GDM1 (cell line): ENCODE results near the gene INSRR.

Experiments
- DNase-seq: peaks from one replicate; lab custom pipeline; 2025; lab: John Stamatoyannopoulos, UW

The INSRR gene

DNA sequence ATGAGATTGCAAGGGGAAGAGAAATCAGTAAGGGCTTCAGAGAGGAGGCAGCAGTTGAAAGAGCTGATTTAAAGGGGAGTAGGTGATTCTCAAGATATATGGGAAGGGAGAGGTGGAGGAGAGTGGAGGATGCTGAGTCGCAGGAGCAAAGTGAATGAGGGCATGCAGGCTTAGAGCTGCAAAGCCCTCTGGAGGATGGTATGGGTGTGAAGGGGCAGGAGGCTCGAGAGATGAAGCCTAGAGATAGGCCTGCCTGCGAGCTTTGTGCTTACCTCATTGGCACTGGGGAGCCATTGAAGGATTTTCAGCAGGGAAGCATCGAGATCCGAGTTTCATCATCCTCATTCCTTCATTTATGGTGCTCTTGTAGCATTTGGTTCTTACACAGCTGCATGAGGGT is 26.5 kb downstream of the INSRR start:
- DNase-seq, result no peak

DNA sequence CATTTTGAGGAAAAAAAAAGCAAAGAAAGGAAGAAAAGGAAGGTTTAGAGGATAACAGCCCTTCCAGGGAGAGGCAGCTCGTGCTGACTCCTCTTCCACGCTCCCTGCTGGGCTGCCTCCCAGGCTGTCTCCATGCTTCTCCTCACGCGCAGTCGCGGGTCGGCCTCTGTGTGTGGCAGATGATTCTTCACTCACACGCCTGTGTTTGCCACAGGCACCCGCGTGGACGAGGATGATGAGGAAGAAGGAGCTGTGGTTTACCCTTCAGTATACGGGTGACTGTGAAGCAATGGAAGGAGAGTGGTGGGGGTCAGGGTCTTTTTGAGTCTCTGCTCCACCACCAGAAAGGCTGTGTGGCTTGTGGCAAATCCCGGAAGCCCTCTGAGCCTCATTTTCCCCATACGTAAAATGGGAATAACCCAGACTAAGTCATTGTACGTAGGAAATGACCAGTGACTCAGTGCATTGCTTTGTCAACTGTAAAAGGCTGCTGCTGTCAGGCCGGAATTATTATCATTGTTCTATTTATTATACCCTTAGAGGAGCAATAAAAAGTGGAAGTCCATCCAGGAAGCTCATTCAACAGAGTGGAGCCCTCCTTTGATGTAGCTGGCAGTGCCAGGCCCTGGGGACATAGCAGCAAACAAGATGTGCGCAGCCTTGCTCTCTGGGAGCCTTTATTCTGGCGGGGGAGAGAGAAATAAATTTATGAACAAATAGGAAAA is 30.4 kb downstream of the INSRR start:
- no peak for DNase-seq

DNA sequence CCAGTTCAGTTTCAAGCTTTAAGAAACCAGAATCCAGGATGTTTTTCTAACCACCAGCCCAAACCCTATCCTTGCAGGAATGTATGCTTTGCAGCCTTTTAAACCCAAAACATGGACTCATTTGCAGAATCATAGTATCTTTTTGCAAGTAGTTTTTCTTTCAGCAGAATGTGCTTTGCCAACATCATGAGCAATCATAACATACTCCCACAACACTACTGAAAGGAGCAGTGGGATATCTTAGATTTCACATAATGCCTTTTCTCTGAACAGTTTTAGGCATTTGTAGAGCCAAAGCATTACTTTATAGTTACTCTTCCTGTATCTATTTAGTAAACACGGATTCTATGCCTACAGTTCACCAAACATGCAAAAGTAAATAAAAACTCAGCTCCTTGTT is 32.3 kb downstream of the INSRR start:
- DNase-seq, result no peak

DNA sequence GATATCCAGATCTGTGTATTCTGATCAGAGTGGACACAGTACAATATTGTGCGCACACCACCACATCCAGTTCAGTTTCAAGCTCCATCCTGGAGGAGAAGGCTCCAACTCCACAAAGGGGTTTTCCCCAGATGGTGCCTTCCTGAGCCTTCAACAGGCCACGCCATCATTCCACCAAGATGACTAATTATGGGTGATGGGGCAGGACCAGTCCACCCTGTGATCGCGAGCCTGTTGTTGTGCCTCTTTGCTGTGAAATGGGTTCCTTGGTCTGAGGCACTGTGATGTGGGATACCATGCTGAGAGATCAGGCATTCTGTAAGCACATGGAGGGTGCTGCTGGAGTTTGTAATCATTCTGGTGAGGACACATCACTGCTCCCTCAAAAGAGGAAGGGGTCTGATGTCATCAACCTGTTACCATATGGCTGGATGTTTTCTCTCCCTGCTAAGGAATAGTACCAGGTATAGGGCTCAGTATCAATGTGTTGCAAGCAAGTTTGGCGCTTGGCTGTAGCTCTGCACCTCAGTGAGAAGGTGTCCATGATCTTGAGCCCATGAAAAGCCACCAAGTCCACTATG is 35.6 kb downstream of the INSRR start:
- DNase-seq, result no peak

DNA sequence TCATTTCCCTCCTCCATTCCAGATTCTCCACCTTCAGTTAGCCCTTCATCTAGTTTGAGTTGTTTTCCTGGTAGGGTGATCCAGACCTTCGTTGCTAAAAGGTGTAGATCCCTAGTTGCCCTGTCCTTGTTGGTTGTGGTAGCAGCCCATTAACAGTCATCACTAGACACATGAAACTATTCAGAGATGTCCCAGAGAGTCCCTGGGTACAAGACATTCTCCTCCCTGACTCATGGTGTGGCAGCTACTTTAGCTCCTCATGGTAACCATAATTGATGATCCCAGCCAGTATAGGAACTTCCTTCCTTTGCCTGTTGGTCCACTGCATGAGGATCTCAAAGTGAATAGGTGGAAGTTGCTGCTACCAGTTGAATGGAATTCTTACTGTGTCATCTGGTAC is 36.2 kb downstream of the INSRR start:
- DNase-seq, result no peak

DNA sequence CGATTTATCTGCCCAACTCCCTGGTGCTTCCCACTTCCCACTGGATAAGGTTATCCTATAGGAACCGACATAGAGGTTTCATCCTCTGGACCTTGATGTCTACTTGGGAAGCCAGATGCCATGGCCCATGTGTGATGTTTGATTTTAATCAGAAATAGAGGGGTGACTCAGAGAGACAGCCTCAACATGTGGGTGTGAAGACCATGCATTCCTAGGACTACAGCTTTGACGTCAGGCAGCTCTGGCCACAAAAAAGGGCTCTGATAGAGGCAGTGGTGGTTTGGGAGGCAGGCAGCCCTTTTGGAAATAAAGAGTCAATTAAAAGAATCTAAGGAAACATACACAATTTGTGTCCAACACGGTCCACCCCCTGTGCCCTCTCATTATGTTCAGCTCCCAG is 37.1 kb downstream of the INSRR start:
- no peak for DNase-seq

DNA sequence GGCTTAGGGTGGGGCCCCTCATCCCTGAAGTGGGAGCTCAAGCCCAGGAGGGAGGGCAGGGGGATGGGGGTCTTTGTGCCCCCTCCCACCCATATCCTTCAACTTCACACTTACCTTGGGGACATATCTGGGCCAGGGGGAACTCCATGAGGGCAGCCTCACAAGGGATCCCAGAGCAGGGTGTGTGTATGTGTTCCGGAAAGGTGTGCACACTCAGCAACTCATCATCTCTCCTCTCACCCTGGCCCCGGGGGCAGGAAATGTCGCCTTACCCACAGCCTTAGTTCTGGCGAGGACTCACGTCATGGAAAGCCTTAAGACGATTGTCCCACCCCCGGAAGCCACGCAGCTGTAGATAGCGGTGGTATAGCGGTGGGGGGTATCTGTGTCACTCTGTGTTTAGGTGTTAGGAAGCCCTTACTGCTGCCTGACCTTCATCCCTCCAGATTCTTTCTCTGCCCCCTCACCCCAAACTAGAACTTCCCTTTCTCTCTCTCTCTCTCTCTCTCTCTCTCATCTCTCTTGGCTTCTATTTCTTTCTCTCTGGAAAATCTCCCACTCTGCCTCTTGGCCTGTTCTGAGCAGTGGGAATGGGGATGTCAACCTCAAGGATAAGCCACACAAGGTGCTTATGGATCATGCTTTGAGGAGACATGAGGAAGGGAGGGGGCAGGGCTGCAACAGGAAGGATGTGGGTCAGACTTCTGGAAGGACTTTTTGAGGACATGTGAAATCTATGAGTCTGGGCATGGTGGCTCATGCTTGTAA is 42.2 kb downstream of the INSRR start, which contains the start of gene SH2D2A:
SH2D2A (minus strand) TSS at position 288 of the 768 bp plus-strand sequence; CDS start at position 148, 140 bp downstream.
- DNase-seq, result peak; percentile 79

DNA sequence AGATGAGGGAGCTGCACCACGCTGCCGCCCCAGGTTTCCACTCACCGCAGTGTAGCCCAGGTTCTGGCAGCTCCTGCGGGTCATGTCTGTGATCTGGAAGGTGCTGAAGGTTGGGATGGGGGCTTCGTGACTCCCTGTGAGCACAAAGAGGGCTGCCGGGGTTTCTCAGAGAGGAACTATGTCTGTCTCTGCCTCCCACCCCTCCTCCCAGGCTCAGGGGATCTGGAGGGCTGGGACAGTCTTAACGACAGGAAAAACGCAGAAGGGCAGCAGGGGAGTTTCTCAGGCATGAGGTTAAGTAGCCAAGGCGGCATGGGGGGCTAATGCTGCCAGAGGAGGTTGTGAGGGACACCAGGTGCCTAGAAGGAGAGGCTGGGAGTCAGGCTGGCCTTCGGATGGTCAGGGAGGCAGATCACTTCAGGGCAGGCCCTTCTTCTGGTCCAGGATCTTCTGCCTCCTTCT is 42.9 kb downstream of the INSRR start:
- peak; percentile 22 for DNase-seq

DNA sequence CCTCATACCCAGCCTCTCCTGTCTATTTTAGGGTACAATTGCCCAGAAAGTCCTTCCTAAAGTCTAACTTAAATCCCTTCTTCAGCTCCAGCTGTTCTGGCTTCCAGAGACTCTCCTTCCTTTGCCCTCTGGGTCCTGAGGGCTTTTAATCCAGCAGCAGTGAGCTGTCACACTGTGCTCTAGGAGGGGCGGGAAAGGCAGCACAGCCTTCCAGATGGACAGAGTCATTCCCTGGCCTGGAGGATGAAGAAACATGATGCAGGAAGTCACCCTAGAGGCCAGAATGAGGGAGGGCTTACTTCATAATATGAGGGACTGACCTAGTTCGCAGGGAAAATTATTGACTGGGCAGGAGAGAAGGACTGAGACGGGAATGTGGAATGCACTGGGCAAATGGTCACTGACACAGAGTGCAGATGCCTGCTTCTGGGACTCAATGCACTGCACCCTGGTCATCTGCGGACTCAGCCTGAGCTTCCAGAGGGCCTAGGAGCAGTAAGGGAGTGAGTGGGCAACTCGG is 43.5 kb downstream of the INSRR start:
- no peak for DNase-seq

DNA sequence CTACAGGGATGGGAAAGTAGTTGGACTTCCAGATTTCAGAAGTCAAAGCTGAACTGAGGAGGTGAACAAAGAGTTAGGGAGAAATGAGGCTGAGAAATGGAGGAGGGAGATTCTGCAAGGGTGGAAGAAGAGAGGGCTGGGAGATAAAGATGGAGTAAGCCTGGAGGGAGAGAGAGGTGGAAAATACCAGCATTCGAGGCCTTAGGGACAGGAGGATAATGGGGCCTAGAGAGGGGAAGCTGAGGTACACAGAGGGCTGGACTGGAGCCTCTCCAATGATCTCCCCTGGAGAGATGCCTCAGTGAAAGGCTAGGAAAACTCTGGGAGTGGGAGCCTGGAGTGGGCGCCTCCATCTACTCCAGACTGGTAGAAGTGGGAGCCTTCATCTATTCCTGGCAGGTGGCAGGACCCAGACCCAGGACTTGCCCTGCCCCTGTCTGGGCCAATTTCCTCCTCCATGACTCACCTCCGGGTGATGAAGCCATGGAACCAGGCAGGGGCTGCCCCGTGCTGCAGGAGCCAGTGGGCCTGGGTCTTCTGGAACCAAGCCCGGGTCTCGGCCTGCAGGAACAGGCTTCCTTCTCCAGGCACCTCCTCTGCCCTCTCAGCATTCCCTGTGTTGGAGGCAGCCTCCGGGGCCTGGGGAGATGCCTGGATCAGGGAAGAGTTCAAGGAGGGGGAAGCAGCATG is 44.2 kb downstream of the INSRR start:
- no peak for DNase-seq

DNA sequence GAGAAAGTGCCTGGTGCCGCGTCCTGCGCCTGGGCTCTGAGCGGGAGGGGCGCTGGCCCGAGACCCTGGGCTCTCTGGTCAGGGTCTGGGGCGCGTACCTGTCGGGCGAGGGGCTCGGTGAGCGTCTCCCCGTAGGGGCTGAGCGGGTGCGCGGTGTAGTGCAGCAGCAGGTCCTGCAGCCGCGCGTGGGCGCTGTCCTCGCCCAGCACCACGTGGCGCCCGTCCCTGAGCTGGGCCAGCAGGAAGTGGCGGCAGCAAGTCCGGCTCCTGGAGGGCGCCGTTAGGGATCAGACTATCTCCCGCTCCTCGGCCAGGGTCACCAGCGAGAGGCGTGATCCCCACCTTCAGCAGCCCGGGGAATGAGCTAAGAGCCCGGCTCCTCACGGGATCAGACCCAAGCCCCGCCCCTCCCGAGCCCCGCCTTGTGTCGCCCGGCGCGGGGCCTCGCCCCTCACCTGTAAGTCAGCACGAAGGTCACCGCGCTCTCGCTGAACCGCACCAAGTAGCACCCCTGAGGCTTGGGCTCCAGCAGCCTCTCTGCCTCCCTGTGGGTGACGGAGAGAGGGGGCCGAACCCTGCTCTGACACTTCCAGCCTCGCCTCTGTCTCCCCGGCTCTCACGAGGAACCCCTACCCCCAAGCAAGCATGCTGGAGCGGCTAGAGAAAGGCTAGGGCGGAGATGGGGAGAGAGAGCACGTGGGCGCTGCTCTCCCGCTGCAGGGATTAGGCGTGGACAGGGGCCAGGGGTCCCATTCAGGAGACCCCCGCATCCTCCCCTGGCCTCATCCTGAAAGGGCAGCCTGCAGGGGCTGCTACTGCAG is 45.0 kb downstream of the INSRR start:
- no peak for DNase-seq

DNA sequence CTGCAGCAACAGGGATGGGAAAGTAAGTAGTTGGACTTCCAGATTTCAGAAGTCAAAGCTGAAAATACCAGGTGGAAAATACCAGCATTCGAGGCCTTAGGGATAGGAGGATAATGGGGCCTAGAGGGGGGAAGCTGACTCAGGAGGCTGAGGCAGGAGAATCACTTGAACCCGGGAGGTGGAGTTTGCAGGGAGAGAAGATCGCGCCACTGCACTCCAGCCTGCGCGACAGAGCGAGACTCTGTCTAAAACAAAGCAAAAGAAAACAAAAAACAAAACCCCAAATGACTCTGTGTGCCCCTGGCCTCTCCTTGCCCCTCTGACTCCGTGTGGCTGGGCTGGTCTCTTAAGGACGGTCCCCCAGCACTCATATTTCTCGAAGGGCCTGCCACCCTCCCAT is 45.6 kb downstream of the INSRR start:
- no peak for DNase-seq

DNA sequence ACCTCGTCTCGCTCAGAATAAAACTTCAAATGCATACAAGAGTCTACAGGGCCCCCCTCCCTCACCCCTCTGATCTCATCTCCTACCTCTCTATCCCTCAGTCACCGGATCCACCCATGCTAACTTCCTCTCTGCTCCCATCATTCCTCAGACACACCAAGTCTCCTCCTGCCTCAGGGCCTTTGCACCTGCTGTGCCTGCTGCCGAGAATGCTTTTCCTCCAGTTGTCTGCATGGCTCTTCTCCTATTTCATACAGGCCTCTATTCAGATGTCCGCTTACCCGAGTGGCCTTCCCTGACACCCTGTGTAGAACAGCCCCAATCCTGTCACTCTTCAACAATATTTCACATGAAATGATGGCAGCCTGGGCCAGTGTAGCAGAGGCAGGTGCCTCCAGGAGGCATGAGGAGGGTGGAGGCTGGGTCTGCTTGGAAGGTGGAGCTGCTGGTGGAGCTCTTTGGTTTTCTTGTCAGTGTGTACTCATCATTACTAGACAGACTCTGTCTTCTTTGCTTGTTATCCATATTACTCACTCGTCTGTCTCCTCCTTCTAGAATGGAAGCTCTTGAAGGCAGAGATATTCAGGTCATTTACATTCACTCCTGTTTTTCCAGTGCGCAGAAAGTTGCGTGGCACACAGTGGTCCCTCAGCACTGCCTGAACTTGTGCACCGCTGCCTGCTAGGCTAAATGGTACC is 46.5 kb downstream of the INSRR start:
- DNase-seq, result no peak

DNA sequence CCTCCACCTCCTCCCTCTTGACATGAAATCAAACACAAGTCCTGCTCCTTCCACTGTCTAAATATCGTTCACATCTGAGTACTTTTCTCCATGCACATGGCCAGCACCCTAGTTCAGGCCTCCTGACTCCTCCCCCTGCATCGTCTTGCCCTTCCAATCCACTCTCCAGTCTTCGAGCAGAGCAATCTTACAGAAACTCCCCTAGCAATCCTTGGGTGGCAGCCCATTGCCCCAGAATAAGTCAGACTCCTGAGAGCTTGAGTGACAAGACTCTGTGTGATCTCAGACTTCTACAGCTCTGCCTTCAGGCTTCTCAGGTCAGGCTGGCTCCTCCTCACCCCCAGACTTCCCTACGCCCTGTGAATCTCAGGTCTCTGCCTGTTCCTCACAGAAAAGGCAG is 47.7 kb downstream of the INSRR start:
- DNase-seq, result no peak

DNA sequence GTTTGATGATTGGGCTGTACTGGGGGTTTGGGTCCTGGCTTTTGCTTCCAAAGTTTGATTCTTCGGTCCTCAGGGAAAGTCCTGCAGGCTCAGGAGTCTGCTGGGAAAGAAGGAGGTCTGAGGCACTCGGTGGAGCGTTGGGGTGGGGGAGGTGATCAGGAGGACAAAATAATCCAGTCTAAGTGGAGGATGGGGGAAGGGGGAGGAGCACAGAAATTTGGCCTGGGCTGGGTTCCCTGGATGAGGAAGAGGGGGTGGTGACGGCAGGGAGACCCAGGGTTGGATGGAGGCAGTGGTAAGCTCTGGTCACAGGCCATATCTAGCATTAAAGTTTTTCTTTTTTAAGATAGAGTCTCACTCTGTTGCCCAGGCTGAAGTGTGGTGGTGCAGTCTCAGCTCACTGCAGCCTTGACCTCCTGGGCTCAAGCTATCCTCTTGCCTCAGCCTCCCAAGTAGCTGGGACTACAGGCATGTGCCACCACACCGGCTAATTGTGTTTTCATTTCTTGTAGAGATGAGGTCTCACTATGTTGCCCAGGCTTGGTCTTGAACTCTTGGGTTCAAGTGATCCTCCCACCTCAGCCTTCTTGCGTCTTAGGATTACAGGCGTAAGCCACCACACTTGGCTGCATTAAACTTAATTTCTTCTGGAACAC is 49.1 kb downstream of the INSRR start:
- no peak for DNase-seq

DNA sequence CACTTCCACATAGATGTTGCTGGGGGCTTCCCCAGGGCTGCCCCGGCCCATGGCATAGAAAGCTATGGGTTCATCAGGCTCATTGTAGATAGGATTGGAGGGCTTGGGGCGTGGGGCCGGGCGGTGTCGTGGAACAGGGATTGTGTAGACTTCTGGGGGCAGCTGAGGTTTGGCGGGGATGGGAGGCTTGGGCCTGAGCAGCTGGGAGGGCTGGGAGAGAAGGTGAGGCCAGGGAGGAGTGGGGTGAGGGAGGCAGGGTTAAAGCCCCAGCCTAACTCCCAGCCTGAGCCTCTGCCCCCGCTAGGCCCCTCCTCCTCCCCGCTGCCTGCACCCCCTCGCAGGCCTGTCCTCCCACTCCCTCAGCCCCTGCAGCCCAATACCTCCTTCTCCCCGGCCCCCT is 49.6 kb downstream of the INSRR start:
- no peak for DNase-seq

DNA sequence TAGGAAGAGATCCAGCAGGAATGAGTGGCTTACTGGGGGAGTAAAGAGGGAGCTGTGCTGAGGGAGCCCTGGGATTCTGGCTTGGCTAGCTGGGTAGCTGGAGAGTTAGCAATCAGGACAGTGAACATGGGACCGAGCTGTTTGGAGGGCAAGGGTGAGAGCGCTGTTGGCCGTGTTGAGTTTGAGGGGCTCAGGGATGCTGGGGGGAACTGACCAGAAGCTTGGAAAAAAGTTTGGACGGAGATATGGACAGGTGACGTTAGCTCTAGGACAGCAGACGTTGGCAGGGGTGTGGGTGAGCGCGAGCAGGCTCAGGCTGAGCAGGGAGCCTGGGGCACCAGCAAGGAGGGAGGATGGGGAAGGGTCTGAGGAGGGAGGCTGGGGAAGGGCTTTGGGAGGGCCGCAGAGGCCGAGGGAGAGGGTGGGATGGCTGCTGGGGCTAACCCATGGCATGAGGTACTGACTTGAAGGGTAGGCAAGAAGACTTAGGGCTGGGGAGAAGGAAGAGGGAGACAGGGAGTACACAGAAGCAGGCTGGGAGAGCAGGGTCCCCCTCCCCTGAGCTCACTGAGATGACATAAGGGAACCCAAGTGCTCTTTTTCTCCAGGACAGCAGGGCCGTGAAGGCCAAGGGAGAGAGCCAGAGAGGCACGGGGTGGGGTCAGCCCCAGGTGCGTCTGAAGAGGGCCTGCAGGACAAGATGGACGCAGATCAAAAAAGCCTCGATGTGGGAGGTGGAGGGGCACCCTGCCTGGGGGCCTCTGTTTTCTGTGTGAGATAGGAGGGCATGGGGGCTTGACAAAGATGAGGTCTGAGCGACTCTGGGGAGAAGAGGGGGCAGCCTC is 50.5 kb downstream of the INSRR start:
- no peak for DNase-seq

DNA sequence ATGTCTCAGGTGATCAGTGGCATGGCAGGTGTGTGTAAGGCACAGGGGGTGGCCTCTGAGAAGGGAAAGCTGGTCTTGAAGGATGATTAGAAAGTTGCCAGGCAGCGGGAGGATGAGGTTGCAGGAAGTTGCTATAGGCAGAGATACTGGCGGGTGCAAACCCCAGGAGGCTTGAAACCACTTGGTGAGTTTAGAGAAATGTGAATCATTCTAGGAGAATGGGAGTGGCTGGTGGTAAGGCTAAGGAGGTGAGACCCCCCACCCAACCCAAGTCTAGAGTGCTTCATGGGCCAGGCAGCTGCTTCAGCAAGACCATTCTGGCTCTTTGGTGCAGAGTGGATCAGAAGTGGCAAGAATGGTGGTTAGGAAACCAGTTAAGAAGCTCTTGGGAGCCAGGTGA is 51.3 kb downstream of the INSRR start:
- no peak for DNase-seq
